GM12874 (cell line): Measurements from ENCODE around the gene PDLIM5.

Experiments
- TF ChIP-seq, protein P1 (sequence below): IDR thresholded peaks from 2 replicates; pipeline ENCODE4 v1.5.1; 2011; ENCODE audit warnings: low read depth, mild to moderate bottlenecking, control low read depth, low read length, moderate library complexity; ENCODE audit not compliant: insufficient read depth

The PDLIM5 gene

DNA sequence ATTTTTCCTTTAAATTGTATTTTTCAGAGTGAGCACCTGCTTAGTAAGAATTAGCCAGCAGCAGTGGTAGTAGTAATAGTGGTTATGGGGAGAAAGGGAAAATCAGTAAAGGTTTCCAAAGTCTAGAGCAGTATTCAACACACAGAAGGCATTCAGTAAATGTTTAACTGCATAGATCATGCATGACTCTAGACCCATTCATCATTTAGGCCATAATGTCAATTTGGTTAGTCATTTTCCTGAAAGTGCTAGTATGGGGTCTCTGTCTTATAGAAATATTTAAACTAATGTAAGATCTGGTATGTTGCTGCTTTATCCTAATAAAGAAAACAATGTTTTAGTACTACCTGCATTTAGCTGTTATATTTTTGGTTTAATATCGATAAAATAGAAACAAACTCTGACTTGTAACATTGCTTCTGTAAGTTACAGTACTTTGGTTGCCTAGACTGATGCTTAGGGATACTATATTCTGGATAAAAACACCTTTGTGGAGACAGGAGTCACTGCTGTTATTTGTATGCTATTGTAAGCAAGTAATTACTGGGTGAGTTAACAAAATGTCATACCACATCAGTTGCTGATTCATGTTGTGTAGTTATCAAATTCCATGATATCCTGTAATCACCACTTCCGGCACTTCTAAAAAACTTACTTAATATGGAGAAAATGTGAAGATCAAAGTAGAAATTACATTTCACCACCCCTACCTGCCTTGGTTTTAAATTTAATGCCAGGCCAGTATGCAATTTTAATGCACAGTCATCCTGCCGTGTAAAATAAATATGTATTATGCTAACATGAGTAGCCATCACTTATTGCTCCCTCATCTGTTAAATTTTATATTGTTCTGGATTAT is 190.2 kb downstream of the PDLIM5 start:
- TF ChIP-seq, protein P1, sequence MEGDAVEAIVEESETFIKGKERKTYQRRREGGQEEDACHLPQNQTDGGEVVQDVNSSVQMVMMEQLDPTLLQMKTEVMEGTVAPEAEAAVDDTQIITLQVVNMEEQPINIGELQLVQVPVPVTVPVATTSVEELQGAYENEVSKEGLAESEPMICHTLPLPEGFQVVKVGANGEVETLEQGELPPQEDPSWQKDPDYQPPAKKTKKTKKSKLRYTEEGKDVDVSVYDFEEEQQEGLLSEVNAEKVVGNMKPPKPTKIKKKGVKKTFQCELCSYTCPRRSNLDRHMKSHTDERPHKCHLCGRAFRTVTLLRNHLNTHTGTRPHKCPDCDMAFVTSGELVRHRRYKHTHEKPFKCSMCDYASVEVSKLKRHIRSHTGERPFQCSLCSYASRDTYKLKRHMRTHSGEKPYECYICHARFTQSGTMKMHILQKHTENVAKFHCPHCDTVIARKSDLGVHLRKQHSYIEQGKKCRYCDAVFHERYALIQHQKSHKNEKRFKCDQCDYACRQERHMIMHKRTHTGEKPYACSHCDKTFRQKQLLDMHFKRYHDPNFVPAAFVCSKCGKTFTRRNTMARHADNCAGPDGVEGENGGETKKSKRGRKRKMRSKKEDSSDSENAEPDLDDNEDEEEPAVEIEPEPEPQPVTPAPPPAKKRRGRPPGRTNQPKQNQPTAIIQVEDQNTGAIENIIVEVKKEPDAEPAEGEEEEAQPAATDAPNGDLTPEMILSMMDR: no peak

DNA sequence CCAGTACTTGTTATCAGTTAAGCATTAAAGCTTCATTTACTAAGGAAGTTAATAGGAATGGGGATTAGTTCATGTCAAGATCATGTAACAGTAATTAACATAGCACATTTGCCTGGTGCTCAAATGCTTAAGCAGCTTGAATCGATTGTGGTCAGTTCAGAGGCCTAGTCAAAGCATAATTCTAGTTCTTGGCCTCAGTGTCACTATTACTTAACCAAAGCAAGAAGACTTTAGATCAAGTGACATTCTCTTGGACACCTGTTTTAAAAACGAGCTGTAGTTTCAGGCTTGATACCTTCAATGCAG is 190.8 kb downstream of the PDLIM5 start:
- TF ChIP-seq, protein P1: no peak

DNA sequence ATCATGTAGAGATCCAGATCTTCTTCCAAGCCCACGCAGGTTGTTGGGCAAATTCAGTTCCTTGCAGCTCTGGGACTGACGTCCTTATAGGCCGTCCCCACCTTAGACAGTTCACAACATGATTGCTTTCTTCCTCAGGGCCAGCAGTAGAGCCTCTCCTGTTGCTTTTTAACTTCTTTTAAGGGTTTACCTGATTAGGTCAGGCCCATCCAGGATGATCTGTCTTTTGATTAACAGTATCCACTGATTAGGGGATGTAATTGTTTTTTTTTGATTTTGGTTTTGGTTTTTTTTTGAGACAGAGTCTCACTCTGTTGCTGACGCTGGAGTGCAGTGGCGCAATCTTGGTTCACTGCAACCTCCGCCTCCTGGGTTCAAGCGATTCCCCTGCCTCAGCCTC is 197.0 kb downstream of the PDLIM5 start:
- TF ChIP-seq, protein P1: no peak

DNA sequence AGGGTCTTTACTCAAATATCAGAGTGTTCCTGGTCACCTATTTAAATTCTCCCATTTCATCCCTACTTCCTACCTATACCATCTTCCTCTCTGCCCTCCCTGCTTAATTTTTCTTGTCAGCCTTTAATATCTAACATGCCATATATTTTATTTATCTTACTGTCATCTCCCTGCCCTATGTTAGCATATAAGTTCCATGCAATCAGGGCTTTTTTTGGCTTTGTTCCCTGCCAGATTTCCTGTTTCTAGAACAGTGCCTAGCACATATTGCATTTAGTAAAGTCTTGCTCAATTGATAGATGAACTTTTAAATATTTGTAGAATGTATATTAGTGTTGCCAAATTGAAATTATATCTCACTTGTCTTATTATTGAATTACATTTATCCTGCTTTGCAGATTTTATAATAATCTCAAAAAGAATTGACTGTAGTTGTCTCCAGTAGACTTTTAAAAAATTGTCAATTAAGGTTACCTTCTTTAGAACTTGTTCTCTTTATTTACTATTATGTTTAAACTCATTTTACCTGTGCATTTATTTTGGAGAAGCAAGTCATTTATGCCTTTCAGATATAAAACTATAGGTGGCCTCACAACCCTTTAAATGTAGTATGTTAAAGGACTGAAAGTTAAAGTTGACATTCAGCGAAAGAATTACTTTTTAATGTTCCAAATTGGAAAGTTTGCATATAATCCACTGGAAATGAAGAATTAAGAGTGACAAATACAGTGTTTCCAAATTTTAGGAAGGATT is 197.8 kb downstream of the PDLIM5 start:
- TF ChIP-seq, protein P1: no peak

DNA sequence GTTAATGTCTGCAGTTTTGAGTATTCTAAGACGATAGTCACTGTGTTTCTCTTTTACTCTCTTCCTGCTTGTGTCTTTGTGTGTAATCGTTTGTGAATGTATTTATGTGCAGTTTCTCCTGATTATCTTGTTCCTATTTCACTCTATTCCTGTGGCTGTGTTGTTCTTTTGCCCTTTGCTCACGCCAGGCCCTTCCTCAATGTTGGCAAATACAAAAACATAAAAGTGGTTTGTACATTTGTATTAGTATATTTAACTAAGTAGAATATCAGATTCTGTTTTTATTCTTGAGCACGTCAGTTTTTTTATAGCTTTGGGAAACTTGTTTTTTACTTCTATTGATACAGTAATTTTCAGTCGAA is 198.4 kb downstream of the PDLIM5 start:
- TF ChIP-seq, protein P1: no peak

DNA sequence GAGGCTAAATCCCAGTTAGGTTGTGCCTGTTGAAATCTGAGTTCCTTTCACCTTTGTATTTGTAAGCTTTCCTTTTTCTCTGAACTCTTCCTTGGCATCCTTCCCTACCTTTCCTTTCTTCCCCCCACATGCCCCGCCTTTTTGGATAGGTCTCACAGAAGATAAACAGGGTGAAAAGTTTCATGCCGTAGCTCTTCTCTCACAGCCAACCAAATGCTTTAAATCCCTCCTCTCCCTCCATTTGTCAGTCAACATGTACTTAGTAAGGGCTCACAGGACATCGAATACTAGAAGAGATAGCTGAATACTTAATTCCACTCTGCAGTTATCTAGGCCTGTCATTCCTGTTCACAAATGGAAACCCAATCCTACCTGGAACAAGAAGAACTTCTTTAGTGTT is 198.9 kb downstream of the PDLIM5 start:
- TF ChIP-seq, protein P1: no peak

DNA sequence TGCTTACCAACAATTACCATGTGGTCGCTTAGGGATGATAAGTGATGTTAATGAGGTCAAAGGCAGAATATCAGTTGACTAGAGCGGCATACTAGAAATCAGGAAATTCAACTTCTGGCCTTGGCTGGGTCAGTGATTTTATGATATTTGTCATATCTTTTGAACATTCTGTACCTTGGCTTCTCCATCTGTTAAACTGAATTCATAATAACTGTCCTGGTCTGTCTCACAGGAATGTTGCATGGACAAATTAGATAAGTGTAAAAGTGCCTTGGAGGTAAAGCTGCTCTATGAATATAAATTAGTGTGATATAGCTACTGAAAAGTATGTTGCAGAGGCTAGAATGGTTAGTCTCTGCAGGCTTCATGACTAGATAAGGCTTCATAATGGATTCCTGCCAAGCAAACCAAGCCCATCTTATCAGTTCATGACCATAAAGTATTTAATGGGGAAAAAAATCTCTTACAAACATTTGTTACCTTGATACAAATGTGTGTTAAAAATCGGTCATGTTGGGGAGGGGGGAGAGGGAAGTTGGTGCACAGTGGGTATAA is 201.4 kb downstream of the PDLIM5 start:
- TF ChIP-seq, protein P1: no peak
